GM23248 (cell line): ENCODE results near the gene SLC35F2.

Source experiments
- EZH2 ChIP-seq: fragments of 200-600 bp; sonication (generic); IDR thresholded peaks from 2 replicates; pipeline ENCODE4 v1.6.1; 2018; ENCODE audit warnings: antibody characterized with exemption, mild to moderate bottlenecking; ENCODE audit not compliant: insufficient read depth, poor library complexity, severe bottlenecking
- EZH2phosphoT487 ChIP-seq: fragments of 200-600 bp; sonication (generic); IDR thresholded peaks from 2 replicates; pipeline ENCODE4 v1.6.1; 2018; ENCODE audit warnings: antibody characterized with exemption, moderate library complexity, mild to moderate bottlenecking, low read depth; ENCODE audit not compliant: insufficient read depth

DNA sequence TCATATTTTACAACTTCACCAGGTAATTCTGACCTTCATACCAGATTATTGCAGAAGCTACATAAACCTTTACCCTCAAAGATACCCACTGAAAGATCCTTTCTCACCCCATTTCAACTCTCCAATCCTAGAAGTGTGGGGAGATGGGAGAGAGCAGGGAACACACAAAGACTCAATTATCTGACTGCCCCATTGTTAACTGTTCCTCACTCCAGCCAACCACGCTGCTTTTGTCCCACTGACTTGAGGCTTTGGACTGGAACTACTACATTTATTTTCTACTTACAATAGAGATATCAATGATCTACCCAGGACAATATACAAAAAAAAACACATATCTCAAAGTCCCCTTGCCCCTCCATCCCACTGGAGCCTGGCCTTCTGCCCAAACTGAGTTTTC lies 102.0 kb downstream of the SLC35F2 start:
- no peak for TF ChIP-seq EZH2phosphoT487
- TF ChIP-seq EZH2, result no peak
